ENCODE data around the gene VCPKMT. TPM values are rescaled to one million over a fixed set of nuclear protein-coding genes. Genes with fewer than 3 reads are reported as not detected.
"Not testable (repeated sequence)": the region's sequence is repeated elsewhere in the genome, so short reads cannot be mapped to it uniquely, and the experiment has no call there.

Gene VCPKMT
- polyA plus RNA-seq, 2 donors: 7.1 to 15.5 TPM

GRCh38 chr14:50086321-50086711, 30.1 kb downstream of the VCPKMT start:
- H3K27me3 ChIP-seq (ENCODE audit: control insufficient read depth in 1 of 2, insufficient read depth in 2 of 2, low read length in 2 of 2): no peaks in the 10 kb centered on the region
- H3K27ac ChIP-seq (ENCODE audit: low read depth in 2 of 2, low read length in 1 of 2): no peak overlapping the region
- H3K36me3 ChIP-seq (ENCODE audit: control insufficient read depth in 2 of 2, insufficient read depth in 2 of 2, low read length in 1 of 2): no peaks in the 10 kb centered on the region
- H3K4me3 ChIP-seq (ENCODE audit: low read depth in 1 of 2, low read length in 2 of 2): no peak overlapping the region
- WGBS, 2 donors: 90 to 92% methylated on average over 2 of the region's 2 CpGs
- H3K4me1 ChIP-seq (ENCODE audit: control insufficient read depth in 2 of 2, insufficient read depth in 2 of 2, low read length in 1 of 2): no peaks in the 10 kb centered on the region
- no peaks in the 10 kb centered on the region for H3K9me3 ChIP-seq (ENCODE audit: control insufficient read depth in 2 of 2, insufficient read depth in 1 of 2, low read depth in 1 of 2, low read length in 1 of 2)

DNA sequence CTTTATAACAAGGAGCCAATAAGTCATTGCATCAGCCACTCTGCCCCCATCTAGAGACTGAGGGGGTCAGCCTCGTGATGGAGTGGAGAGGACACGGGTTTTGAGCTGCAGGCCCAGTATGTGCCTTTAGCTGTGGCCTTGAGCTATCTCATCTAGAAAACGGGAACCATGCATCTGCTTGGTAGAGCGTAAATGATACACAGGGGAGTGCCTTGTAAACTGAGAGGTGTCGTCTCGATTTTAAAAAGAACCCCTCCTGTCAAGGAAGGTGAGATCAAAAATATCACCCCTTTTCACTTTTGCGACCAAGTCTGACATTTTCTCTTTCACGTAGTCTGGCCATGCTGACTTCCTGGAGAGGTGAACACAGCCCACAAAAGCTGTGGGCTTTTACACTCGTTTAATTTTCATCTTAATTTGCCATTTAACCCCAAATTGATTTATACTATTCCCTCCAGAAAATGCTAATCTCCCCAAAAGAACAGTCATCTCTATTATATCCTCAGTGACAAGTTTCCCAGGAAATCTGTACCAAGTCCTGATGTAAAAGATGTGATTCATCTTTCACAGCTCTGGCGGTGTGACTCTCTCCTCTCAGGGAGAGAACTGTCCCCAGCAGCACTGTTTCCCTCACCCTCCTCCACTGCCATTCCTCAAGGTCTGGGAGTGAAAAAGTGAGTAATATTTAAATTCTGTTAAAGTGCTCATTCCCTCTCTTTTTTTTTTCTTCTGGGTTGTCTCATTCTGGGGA, 30.6 kb downstream of the VCPKMT start:
- Histone ChIP-seq H3K27me3 (ENCODE audit: control insufficient read depth in 1 of 2, insufficient read depth in 2 of 2, low read length in 2 of 2) (no peaks in the 10 kb centered on the region), H3K9me3 (ENCODE audit: control insufficient read depth in 2 of 2, insufficient read depth in 1 of 2, low read depth in 1 of 2, low read length in 1 of 2) (no peaks in the 10 kb centered on the region), H3K36me3 (ENCODE audit: control insufficient read depth in 2 of 2, insufficient read depth in 2 of 2, low read length in 1 of 2) (no peaks in the 10 kb centered on the region), H3K27ac (ENCODE audit: low read depth in 2 of 2, low read length in 1 of 2) (peak overlapping the region in 1 of 2 donors; percentile 50), H3K4me1 (ENCODE audit: control insufficient read depth in 2 of 2, insufficient read depth in 2 of 2, low read length in 1 of 2) (no peaks in the 10 kb centered on the region), H3K4me3 (ENCODE audit: low read depth in 1 of 2, low read length in 2 of 2) (no peak overlapping the region)
- 73 to 78% methylated on average over 10 of the region's 10 CpGs for WGBS, 2 donors

DNA sequence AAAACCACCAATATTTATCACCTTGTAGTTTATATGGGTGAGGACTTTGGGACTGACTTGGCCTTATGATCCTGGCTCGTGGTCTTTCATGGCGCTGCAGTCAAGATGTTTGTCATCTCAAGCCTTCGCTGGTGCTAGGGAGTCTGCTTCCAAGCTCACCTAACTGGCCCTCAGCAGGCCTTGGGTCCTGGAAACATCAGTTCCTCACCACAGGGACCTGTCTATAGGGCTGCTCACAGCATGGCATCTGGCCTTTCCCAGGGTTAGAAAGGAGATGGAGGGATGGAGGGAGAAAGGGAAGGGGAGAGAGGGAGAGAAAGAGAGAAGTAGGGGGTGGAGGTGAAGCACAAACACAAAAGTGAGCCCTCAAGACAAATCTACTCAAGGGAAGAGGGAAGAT, 31.7 kb downstream of the VCPKMT start:
- H3K27ac ChIP-seq (ENCODE audit: low read depth in 2 of 2, low read length in 1 of 2): no peak overlapping the region
- H3K27me3 ChIP-seq (ENCODE audit: control insufficient read depth in 1 of 2, insufficient read depth in 2 of 2, low read length in 2 of 2): no peaks in the 10 kb centered on the region
- 90 to 94% methylated on average over 3 of the region's 3 CpGs for WGBS, 2 donors
- no peaks in the 10 kb centered on the region for H3K36me3 ChIP-seq (ENCODE audit: control insufficient read depth in 2 of 2, insufficient read depth in 2 of 2, low read length in 1 of 2)
- no peaks in the 10 kb centered on the region for H3K4me1 ChIP-seq (ENCODE audit: control insufficient read depth in 2 of 2, insufficient read depth in 2 of 2, low read length in 1 of 2)
- no peaks in the 10 kb centered on the region for H3K9me3 ChIP-seq (ENCODE audit: control insufficient read depth in 2 of 2, insufficient read depth in 1 of 2, low read depth in 1 of 2, low read length in 1 of 2)
- no peak overlapping the region for H3K4me3 ChIP-seq (ENCODE audit: low read depth in 1 of 2, low read length in 2 of 2)

DNA sequence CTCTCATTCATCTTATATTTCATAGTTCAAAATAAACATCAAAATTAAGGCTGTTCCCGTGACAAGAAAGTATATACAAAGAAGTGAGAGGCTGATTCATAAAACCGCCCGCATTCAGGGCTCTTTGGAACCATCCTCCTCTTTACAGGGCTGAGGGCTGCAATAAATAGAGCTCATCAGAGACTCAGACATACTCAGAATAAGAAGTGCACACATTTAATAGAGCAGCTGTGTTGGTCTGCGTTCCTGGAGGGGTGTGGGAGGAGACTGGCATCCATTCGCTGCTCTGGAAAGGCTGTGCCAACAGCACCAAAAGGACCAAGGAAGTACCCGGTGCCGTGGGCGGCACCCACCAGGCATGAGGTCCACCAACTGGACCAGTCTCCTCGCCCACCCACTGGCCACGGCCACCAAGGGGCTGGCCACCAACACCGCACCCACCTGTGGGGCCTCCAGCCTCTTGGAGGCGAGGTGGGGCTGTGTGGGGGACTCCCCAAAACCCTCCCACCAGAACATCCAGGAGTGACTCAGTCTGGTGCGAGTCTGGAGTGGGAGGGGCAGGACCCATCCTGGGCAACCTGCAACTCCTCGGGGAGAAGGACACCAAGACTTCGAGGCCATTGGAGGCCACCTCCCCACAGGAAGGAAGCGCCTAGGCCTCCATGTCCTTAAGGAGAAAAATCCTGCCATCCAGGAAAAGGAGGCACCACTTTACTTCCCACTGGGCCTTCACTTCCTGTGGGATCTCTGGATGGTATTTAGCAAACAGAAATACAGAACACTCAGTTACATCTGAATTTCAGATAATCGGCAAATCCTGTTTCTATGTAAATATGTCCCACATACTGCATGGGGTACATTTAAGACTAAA, 32.7 kb downstream of the VCPKMT start:
- Histone ChIP-seq H3K9me3 (ENCODE audit: control insufficient read depth in 2 of 2, insufficient read depth in 1 of 2, low read depth in 1 of 2, low read length in 1 of 2) (no peaks in the 10 kb centered on the region), H3K27ac (ENCODE audit: low read depth in 2 of 2, low read length in 1 of 2) (peak overlapping the region; percentile 67 to 71), H3K27me3 (ENCODE audit: control insufficient read depth in 1 of 2, insufficient read depth in 2 of 2, low read length in 2 of 2) (no peaks in the 10 kb centered on the region), H3K4me1 (ENCODE audit: control insufficient read depth in 2 of 2, insufficient read depth in 2 of 2, low read length in 1 of 2) (no peaks in the 10 kb centered on the region), H3K4me3 (ENCODE audit: low read depth in 1 of 2, low read length in 2 of 2) (no peak overlapping the region), H3K36me3 (ENCODE audit: control insufficient read depth in 2 of 2, insufficient read depth in 2 of 2, low read length in 1 of 2) (no peaks in the 10 kb centered on the region)
- WGBS, 2 donors: 72 to 74% methylated on average over 17 of the region's 17 CpGs

DNA sequence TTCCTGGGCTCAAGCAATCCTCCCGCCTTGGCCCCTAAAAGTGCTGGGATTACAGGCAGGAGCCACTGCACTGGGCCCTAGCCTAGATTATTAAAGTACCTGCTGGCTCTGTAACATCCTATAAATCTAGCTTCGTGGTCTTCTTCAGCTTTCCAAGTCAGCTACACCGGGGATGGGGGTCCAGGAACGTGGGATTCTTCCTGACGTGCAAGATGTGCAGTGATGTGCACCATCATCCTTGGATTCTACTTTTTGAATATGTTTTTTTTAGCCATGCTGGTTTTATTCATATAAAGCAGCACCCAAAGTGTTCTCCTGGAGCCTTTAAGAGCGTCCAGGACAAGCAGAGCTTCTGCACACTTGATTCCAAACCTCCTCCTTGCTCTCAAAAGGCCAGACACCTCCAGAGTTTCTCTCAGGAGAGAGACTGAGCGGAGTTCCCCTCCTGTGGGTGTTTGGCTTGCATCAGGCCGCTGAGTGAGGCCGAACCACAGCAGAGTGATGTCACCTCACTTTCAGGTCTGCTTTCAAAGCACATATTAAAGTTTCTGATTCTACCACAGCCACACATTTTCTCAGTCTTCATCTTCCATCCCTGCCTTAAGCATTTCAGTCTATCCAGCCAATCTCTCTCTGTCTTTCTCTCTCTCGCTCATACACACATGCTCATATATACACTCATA, 33.4 kb downstream of the VCPKMT start:
- 65 to 67% methylated on average over 10 of the region's 10 CpGs for WGBS, 2 donors
- Histone ChIP-seq H3K36me3 (ENCODE audit: control insufficient read depth in 2 of 2, insufficient read depth in 2 of 2, low read length in 1 of 2) (no peaks in the 10 kb centered on the region), H3K4me3 (ENCODE audit: low read depth in 1 of 2, low read length in 2 of 2) (no peak overlapping the region), H3K27ac (ENCODE audit: low read depth in 2 of 2, low read length in 1 of 2) (peak overlapping the region; percentile 71 to 82), H3K27me3 (ENCODE audit: control insufficient read depth in 1 of 2, insufficient read depth in 2 of 2, low read length in 2 of 2) (no peaks in the 10 kb centered on the region), H3K4me1 (ENCODE audit: control insufficient read depth in 2 of 2, insufficient read depth in 2 of 2, low read length in 1 of 2) (no peaks in the 10 kb centered on the region), H3K9me3 (ENCODE audit: control insufficient read depth in 2 of 2, insufficient read depth in 1 of 2, low read depth in 1 of 2, low read length in 1 of 2) (no peaks in the 10 kb centered on the region)

- no peak overlapping the region for H3K4me3 ChIP-seq (ENCODE audit: low read depth in 1 of 2, low read length in 2 of 2)
- H3K9me3 ChIP-seq (ENCODE audit: control insufficient read depth in 2 of 2, insufficient read depth in 1 of 2, low read depth in 1 of 2, low read length in 1 of 2): no peaks in the 10 kb centered on the region
- no peaks in the 10 kb centered on the region for H3K27me3 ChIP-seq (ENCODE audit: control insufficient read depth in 1 of 2, insufficient read depth in 2 of 2, low read length in 2 of 2)
- H3K27ac ChIP-seq (ENCODE audit: low read depth in 2 of 2, low read length in 1 of 2): peak overlapping the region; percentile 71 to 82
- WGBS, 2 donors: 40 to 46% methylated on average over 8 of the region's 8 CpGs
- H3K36me3 ChIP-seq (ENCODE audit: control insufficient read depth in 2 of 2, insufficient read depth in 2 of 2, low read length in 1 of 2): no peaks in the 10 kb centered on the region
- no peaks in the 10 kb centered on the region for H3K4me1 ChIP-seq (ENCODE audit: control insufficient read depth in 2 of 2, insufficient read depth in 2 of 2, low read length in 1 of 2)
Observed at GRCh38 chr14:50082308-50082742, 34.0 kb downstream of the VCPKMT start.

GRCh38 chr14:50079103-50079502, 37.3 kb downstream of the VCPKMT start:
- H3K4me1 ChIP-seq (ENCODE audit: control insufficient read depth in 2 of 2, insufficient read depth in 2 of 2, low read length in 1 of 2); H3K4me3 ChIP-seq (ENCODE audit: low read depth in 1 of 2, low read length in 2 of 2); H3K27ac ChIP-seq (ENCODE audit: low read depth in 2 of 2, low read length in 1 of 2); H3K9me3 ChIP-seq (ENCODE audit: control insufficient read depth in 2 of 2, insufficient read depth in 1 of 2, low read depth in 1 of 2, low read length in 1 of 2); H3K27me3 ChIP-seq (ENCODE audit: control insufficient read depth in 1 of 2, insufficient read depth in 2 of 2, low read length in 2 of 2); H3K36me3 ChIP-seq (ENCODE audit: control insufficient read depth in 2 of 2, insufficient read depth in 2 of 2, low read length in 1 of 2): not testable (repeated sequence)
- WGBS, 2 donors: 81 to 87% methylated on average over 1 of the region's 1 CpG

DNA sequence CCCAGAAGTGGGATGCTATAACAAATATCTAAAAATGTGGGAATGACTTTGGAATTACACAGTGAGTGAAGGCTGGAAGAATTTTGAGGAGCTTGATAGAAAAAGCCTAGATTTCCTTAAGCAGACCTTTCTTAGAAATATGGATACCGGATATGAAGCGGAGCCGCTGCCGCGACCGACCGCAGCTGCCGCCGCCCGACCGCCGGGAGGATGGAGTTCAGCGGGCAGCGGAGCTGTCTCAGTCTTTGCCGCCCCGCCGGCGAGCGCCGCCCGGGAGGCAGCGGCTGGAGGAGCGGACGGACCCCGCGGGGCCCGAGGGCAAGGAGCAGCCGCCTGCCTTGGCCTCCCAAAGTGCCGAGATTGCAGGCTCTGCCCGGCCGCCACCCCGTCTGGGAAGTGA, 42.7 kb downstream of the VCPKMT start:
- not testable (repeated sequence) for H3K4me3 ChIP-seq (ENCODE audit: low read depth in 1 of 2, low read length in 2 of 2); H3K9me3 ChIP-seq (ENCODE audit: control insufficient read depth in 2 of 2, insufficient read depth in 1 of 2, low read depth in 1 of 2, low read length in 1 of 2); H3K27ac ChIP-seq (ENCODE audit: low read depth in 2 of 2, low read length in 1 of 2); H3K27me3 ChIP-seq (ENCODE audit: control insufficient read depth in 1 of 2, insufficient read depth in 2 of 2, low read length in 2 of 2); H3K36me3 ChIP-seq (ENCODE audit: control insufficient read depth in 2 of 2, insufficient read depth in 2 of 2, low read length in 1 of 2); H3K4me1 ChIP-seq (ENCODE audit: control insufficient read depth in 2 of 2, insufficient read depth in 2 of 2, low read length in 1 of 2)
- WGBS, 2 donors: 96 to 97% methylated on average over 14 to 32 of the region's 32 CpGs

GRCh38 chr14:50072395-50072794, 44.0 kb downstream of the VCPKMT start:
- WGBS, 2 donors: 43 to 67% methylated on average over 1 of the region's 1 CpG
- Histone ChIP-seq H3K27ac (ENCODE audit: low read depth in 2 of 2, low read length in 1 of 2) (no peak overlapping the region), H3K4me3 (ENCODE audit: low read depth in 1 of 2, low read length in 2 of 2) (no peak overlapping the region), H3K27me3 (ENCODE audit: control insufficient read depth in 1 of 2, insufficient read depth in 2 of 2, low read length in 2 of 2) (no peaks in the 10 kb centered on the region), H3K9me3 (ENCODE audit: control insufficient read depth in 2 of 2, insufficient read depth in 1 of 2, low read depth in 1 of 2, low read length in 1 of 2) (peaks cover 0 to 3% of the 10 kb centered on the region in 2 donors), H3K36me3 (ENCODE audit: control insufficient read depth in 2 of 2, insufficient read depth in 2 of 2, low read length in 1 of 2) (no peaks in the 10 kb centered on the region), H3K4me1 (ENCODE audit: control insufficient read depth in 2 of 2, insufficient read depth in 2 of 2, low read length in 1 of 2) (peaks cover 0 to 3% of the 10 kb centered on the region in 2 donors)
